ENCODE data around the gene HK2.

The HK2 gene

GRCh38 chr2:74881176-74881575, 47.2 kb downstream of the HK2 start:
- no peak for TF ChIP-seq CTCF (IDR thresholded peaks at IDR 0.05; ENCODE audit: extremely low read depth, missing control alignments)
- DNase-seq (ENCODE audit: low spot score), result no peak

GRCh38 chr2:74881626-74882298, 47.8 kb downstream of the HK2 start:
- no peak for TF ChIP-seq CTCF (IDR thresholded peaks at IDR 0.05; ENCODE audit: extremely low read depth, missing control alignments)
- no peak for DNase-seq (ENCODE audit: low spot score)

- TF ChIP-seq CTCF (IDR thresholded peaks at IDR 0.05; ENCODE audit: extremely low read depth, missing control alignments), result no peak
- no peak for DNase-seq (ENCODE audit: low spot score)
Measured at GRCh38 chr2:74882299-74882687, 48.4 kb downstream of the HK2 start.

- TF ChIP-seq CTCF (IDR thresholded peaks at IDR 0.05; ENCODE audit: extremely low read depth, missing control alignments), result no peak
Measured at GRCh38 chr2:74883011-74883410, 49.1 kb downstream of the HK2 start.

GRCh38 chr2:74884118-74884762, 50.3 kb downstream of the HK2 start:
- no peak for DNase-seq (ENCODE audit: low spot score)
- no peak for TF ChIP-seq CTCF (IDR thresholded peaks at IDR 0.05; ENCODE audit: extremely low read depth, missing control alignments)

More at GRCh38 chr2:74883011-74883410, 49.1 kb downstream of the HK2 start:
- DNase-seq (ENCODE audit: low spot score), result no peak

- no peak for TF ChIP-seq CTCF (IDR thresholded peaks at IDR 0.05; ENCODE audit: extremely low read depth, missing control alignments)
- DNase-seq (ENCODE audit: low spot score), result no peak
Measured at GRCh38 chr2:74884866-74885265, 50.9 kb downstream of the HK2 start.

- TF ChIP-seq CTCF (IDR thresholded peaks at IDR 0.05; ENCODE audit: extremely low read depth, missing control alignments), result no peak
- DNase-seq (ENCODE audit: low spot score), result no peak
Measured at GRCh38 chr2:74886251-74886650, 52.3 kb downstream of the HK2 start.

Measured in GM20000 (cell line).